ENCODE measurements around the gene SMIM44.

Gene SMIM44

DNA sequence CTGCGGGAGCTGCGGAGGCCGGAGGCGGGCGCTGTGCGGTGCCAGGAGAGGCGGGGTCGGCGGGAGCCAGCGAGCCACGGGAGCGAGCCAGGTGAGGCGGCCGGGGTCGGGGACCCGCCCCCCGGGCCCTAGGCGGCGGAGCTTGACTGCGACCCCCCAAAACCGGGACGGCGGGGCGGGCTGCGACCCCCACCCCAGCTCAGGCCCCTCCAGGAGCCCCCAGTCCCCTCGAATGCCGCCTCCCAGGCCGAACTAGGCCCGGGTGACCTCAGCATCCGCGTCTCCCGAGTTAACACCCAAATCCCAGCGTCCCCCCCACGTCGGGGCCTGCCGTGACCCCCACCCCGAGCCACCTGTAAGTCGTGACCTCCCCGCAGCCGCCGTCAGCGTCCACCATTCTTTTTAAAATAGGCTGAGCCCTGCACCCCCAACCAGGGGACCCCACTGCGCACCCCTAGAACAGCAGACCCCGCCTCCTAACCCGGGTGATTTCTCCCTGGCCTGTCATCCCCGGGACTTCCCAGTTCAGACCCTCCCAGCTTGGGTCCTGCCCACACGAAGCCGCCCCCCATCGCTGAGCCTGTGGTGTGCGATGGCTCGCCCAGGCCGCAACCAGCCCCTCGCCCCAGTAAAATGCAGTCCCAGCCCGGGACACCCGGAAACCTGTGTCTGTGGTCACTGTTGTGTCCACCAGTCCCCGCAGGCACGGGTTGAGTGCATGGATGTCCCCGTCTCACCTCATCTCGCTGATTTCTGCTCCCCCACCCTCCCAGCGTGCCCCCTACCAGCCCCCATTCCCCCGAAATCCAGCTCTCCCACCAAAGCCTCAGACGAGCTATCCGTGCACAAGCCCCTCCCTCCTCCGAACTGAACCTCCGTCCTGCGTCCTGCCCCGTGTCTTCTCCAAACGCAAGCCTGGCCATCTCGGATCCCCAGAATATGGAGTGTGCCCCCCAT is 23.4 kb upstream of the SMIM44 start:
- no peaks in the 10 kb centered on the region for H3K27me3 ChIP-seq (replicated peaks; ENCODE audit: insufficient read depth, low read length)
- no peaks in the 10 kb centered on the region for H3F3A ChIP-seq (ENCODE audit: insufficient read depth, low read length)
- TF ChIP-seq EZH2phosphoT487 (IDR thresholded peaks at IDR 0.05; ENCODE audit: low read length) (no peak), EZH2 (optimal IDR thresholded peaks at IDR 0.05; ENCODE audit: low read depth, low read length) (no peak)
- TF ChIP-seq, protein P1, sequence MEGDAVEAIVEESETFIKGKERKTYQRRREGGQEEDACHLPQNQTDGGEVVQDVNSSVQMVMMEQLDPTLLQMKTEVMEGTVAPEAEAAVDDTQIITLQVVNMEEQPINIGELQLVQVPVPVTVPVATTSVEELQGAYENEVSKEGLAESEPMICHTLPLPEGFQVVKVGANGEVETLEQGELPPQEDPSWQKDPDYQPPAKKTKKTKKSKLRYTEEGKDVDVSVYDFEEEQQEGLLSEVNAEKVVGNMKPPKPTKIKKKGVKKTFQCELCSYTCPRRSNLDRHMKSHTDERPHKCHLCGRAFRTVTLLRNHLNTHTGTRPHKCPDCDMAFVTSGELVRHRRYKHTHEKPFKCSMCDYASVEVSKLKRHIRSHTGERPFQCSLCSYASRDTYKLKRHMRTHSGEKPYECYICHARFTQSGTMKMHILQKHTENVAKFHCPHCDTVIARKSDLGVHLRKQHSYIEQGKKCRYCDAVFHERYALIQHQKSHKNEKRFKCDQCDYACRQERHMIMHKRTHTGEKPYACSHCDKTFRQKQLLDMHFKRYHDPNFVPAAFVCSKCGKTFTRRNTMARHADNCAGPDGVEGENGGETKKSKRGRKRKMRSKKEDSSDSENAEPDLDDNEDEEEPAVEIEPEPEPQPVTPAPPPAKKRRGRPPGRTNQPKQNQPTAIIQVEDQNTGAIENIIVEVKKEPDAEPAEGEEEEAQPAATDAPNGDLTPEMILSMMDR (IDR thresholded peaks at IDR 0.05; ENCODE audit: low read length) = no peak
- peak overlapping the region; percentile 64 for H3K4me2 ChIP-seq (ENCODE audit: low read depth, low read length)
- peak overlapping the region; percentile 93 for H3K4me3 ChIP-seq (ENCODE audit: low read length)
- no peaks in the 10 kb centered on the region for H3K9me2 ChIP-seq (replicated peaks; ENCODE audit: insufficient read depth, low read length)
- no peaks in the 10 kb centered on the region for H3K36me3 ChIP-seq (replicated peaks; ENCODE audit: insufficient read depth, low read length)
- H4K20me1 ChIP-seq (ENCODE audit: insufficient read depth, low read length) = no peaks in the 10 kb centered on the region
- peak; percentile 17 for DNase-seq
- H3K4me1 ChIP-seq (ENCODE audit: low read length) = peaks cover 6% of the 10 kb centered on the region
- H3K79me2 ChIP-seq (ENCODE audit: low read length) = peaks cover 54% of the 10 kb centered on the region
- peak overlapping the region; percentile 21; the same call in 1 of the 2 replicates for H3K27ac ChIP-seq (ENCODE audit: low read length)
- H2AFZ ChIP-seq (ENCODE audit: low read length) = peak overlapping the region; percentile 76
- no peaks in the 10 kb centered on the region for H3K9me3 ChIP-seq (replicated peaks; ENCODE audit: insufficient read depth, low read length)
- H3K9ac ChIP-seq (ENCODE audit: low read length) = peak overlapping the region; percentile 94

DNA sequence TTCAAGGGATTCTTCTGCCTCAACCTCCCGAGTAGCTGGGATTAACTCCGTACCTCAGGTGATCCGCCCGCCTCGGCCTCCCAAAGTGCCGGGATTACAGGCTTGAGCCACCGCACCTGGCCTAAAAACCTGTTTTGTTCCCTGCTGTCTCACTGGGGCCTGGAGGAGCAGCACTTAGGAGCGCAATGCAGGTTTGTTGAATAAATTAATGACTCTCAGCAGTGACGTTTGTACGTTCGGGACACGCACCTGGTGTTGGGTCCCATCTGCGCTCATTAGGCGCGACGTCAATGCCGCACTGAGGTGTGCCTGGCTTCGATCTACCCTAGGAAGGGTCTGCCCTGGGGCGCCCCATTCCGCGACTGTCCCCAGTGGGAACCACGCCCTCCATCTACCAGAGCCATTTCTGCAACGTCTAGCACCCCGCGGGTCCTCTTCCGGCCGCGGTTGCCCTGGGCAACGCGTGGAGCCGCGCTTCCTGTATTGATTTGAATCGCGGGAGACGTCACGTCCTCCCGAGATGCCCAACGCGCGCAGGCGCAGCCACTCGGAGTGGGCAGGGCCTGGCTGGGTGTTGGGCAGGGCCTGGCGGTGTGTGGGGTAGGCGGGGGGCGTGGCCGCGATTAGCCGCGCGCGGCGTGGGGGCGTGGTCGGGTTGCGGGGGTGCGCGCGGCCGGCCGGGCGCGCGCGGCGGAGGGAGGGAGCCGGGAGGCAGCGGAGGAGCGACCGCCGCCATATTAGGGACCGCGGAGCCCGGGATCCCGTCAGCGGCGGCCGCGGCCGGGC is 22.6 kb upstream of the SMIM44 start, which contains the start of gene FZR1:
Gene FZR1 (plus strand): TSS at position 714 of the 786 bp plus-strand sequence. CDS start 16,679 bp downstream, outside the sequence.
- peak; percentile 100 for DNase-seq
- Histone ChIP-seq H3K9me3 (replicated peaks; ENCODE audit: insufficient read depth, low read length) (no peaks in the 10 kb centered on the region), H2AFZ (ENCODE audit: low read length) (peak within 1 kb of the TSS; percentile 80), H3K9me2 (replicated peaks; ENCODE audit: insufficient read depth, low read length) (no peaks in the 10 kb centered on the region), H3K27ac (ENCODE audit: low read length) (peak within 1 kb of the TSS; percentile 71), H3K9ac (ENCODE audit: low read length) (peak within 1 kb of the TSS; percentile 94), H3K4me2 (ENCODE audit: low read depth, low read length) (peak within 1 kb of the TSS; percentile 72), H3K36me3 (replicated peaks; ENCODE audit: insufficient read depth, low read length) (no peaks in the 10 kb centered on the region), H4K20me1 (ENCODE audit: insufficient read depth, low read length) (no peaks in the 10 kb centered on the region), H3K4me1 (ENCODE audit: low read length) (peaks cover 6% of the 10 kb centered on the region), H3K79me2 (ENCODE audit: low read length) (peaks cover 45% of the 10 kb centered on the region), H3K27me3 (replicated peaks; ENCODE audit: insufficient read depth, low read length) (no peaks in the 10 kb centered on the region), H3K4me3 (ENCODE audit: low read length) (peak within 1 kb of the TSS; percentile 93), H3F3A (ENCODE audit: insufficient read depth, low read length) (no peaks in the 10 kb centered on the region)
- TF ChIP-seq, protein P1 (IDR thresholded peaks at IDR 0.05; ENCODE audit: low read length) = no peak
- TF ChIP-seq EZH2phosphoT487 (IDR thresholded peaks at IDR 0.05; ENCODE audit: low read length) (no peak), EZH2 (optimal IDR thresholded peaks at IDR 0.05; ENCODE audit: low read depth, low read length) (no peak)

DNA sequence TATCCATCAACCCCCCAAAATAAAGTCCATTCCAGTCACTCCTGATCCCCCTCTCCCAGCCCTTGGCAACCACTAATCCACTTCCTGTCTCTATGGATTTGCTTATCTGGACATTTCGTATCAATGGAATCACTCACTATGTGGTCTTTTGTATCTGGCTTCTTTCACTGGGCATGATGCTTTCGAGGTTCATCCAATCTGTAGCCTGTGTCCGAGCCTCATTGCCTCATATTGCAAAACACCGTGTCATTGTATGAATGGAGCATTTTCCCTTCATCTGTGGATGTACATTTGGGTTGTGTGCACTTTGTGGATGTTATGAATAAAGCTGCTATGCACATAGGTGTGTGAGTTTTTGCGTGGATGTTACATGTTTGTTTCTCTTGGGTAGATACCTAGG is 21.5 kb upstream of the SMIM44 start:
- H3K79me2 ChIP-seq (ENCODE audit: low read length) = peaks cover 43% of the 10 kb centered on the region
- no peaks in the 10 kb centered on the region for H3K9me2 ChIP-seq (replicated peaks; ENCODE audit: insufficient read depth, low read length)
- H3K27ac ChIP-seq (ENCODE audit: low read length) = no peak overlapping the region
- TF ChIP-seq, protein P1 (IDR thresholded peaks at IDR 0.05; ENCODE audit: low read length) = no peak
- TF ChIP-seq EZH2phosphoT487 (IDR thresholded peaks at IDR 0.05; ENCODE audit: low read length) (no peak), EZH2 (optimal IDR thresholded peaks at IDR 0.05; ENCODE audit: low read depth, low read length) (no peak)
- no peak overlapping the region for H2AFZ ChIP-seq (ENCODE audit: low read length)
- H3K27me3 ChIP-seq (replicated peaks; ENCODE audit: insufficient read depth, low read length) = no peaks in the 10 kb centered on the region
- no peaks in the 10 kb centered on the region for H3K36me3 ChIP-seq (replicated peaks; ENCODE audit: insufficient read depth, low read length)
- H3K9ac ChIP-seq (ENCODE audit: low read length) = no peak overlapping the region
- H3K9me3 ChIP-seq (replicated peaks; ENCODE audit: insufficient read depth, low read length) = no peaks in the 10 kb centered on the region
- H3F3A ChIP-seq (ENCODE audit: insufficient read depth, low read length) = no peaks in the 10 kb centered on the region
- DNase-seq = no peak
- no peak overlapping the region for H3K4me3 ChIP-seq (ENCODE audit: low read length)
- peaks cover 7% of the 10 kb centered on the region for H3K4me1 ChIP-seq (ENCODE audit: low read length)
- peak overlapping the region; percentile 72; the same call in 1 of the 2 replicates for H3K4me2 ChIP-seq (ENCODE audit: low read depth, low read length)
- no peaks in the 10 kb centered on the region for H4K20me1 ChIP-seq (ENCODE audit: insufficient read depth, low read length)
